Stimulated activated CD8-positive, alpha-beta memory T cell treated with anti-CD3 and anti-CD28 coated beads, Interleukin-12 subunit alpha, Interleukin-12 subunit beta, amount 100 ng/mL, for 24 hours (primary cell): Measurements from ENCODE around the gene CBFB.
"Not testable (repeated sequence)": the region's sequence is repeated elsewhere in the genome, so short reads cannot be mapped to it uniquely, and the experiment has no call there.

Experiments used
- DNase-seq: peaks from one replicate; pipeline ENCODE4 v3.0.0-alpha.2; 2020; ENCODE audit errors: extremely low read depth

CBFB gene

GRCh38 chr16:67041520-67041919, 12.6 kb downstream of the CBFB start:
- not testable (repeated sequence) for DNase-seq

GRCh38 chr16:67043420-67043819, 14.5 kb downstream of the CBFB start:
- DNase-seq, result no peak

- DNase-seq, result no peak
These were observed 21.8 kb downstream of the CBFB start for GRCh38 chr16:67050796-67051195.

DNA sequence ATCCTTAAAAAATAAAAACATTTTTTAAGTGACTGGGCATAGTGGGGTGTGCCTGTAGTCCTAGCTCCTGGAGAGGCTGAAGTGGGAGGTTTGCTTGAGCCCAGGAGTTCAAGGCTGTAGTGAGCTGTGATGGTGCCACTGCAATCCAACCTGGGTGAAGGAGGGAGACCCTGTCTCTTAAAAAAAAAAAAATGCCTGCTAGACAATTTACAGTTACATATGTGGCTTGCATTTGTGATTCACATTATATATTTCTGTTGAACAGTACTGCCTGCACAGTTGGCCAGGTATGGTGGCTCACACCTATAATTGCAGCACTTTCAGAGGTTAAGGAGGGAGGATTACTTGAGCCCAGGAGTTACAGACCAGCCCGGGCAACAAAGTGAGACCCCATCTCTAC, 23.4 kb downstream of the CBFB start:
- DNase-seq, result no peak

- DNase-seq, result no peak
These were observed 24.9 kb downstream of the CBFB start for GRCh38 chr16:67053767-67054334.

DNA sequence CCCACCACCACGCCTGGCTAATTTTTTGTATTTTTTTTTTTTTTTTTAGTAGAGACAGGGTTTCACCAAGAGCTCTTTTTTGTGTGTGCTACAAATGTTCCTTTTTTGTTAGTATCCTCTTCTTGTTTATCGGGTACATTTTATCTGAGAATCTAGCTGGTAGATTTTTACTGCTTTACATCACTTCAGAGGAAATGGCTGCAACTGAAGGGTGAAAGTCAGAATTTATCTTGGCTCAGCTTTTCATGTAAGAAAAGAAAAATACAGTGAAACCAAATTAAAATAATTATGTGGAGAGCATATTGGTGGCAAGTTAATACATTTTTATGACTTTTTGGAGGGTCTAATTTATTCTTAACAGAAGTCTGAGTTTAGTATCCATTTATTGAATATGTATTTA, 26.0 kb downstream of the CBFB start:
- no peak for DNase-seq

DNA sequence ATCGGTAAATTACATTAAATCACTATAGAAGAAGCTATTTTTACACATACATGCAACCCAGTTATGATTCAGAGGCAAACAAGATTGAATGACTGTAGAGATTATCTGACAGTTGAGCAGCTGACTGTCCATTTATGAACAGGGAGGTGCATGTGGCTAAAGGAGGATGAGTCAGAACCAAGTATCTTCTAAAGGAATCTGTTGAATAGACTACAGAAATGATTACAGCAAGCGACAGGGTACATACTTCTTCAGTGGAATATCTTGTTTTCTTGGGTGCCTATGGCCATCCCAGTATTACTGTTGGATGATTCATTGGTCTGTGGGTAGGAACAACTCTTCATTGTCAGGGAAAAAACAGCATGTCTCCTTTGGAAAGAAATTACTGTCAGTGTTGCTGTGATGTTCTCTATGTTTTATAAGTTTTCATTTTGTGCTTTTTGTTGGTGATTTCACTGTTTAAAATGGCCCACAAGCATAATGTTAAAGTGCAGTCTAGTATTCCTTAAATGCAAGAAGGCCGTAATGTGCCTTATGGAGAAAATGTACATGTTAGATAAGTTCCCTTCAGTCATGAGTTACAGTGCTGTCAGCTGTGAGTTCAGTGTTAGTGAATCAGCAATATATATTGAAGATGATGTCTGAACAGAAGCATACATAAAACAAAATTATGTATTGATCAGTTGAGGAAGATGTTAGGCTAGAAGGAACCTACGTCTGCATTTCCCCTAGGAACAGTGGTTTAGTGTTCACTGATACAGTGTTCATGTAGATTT, 27.0 kb downstream of the CBFB start:
- DNase-seq, result no peak

DNA sequence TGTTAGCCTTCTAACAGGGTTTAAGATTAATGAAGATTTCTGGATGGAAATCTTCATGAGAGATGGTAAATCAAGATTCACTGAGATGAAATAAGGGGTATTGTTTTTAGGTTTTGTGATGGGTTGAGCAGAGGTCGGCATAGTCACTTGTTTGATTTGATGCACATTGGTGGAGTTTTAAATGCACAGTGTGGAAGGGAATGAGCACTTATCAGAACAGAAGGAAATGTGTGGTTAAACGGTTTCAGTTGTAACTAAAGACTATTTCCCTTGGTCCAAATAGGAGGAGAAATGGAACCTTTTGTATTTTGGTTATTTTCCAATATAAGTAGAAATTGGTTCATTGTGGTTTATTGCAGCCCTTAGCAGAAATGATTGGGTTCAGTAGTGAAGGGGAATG, 34.1 kb downstream of the CBFB start:
- DNase-seq, result no peak

GRCh38 chr16:67068212-67068753, 39.3 kb downstream of the CBFB start:
- no peak for DNase-seq

DNA sequence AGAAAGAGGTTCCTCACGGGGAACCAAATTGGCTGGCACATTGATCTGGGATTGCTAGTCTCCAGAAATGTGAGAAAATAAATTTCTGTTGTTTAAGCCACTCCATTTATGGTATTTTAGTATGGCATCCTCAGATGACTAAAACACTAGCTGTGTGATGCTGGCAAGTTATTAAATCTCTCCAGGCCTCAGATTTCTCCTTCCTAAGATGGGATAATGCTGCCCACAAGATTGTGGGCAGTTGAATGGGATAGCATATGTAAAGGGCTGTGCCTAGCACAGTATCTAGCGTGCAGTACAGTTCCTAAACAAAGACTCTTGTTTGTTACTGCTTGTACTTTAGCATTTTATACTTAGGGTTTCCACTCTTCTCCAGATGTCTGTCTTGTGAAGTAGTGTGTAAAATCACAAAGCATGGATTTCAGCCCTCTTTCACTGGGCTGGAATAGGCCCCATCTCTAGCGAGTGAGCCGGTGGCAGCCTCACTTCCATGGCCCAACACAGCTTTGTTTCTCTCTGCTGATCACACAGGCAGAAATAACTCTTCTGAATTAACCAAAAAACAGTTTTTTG, 42.6 kb downstream of the CBFB start:
- no peak for DNase-seq

- no peak for DNase-seq
These were observed 46.4 kb downstream of the CBFB start for GRCh38 chr16:67075331-67075730.

DNA sequence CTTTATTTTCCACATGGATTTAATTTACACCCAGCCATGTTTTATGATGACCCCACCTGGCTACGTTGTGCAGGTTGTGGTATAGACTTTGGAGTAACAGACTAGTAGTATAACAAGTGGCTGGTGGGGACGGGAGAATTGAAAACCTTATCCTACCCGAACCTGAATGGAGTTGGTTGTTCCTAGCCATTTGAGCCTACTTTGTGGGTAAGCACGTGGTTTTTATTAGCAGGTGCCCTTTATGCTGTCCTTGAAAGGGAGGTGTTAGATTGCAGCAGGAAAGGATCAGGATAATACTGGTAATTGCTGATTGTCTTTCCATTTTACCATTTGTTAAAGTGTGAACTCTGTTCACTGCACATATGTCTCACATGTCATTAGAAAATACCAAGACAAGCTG, 48.9 kb downstream of the CBFB start:
- DNase-seq, result no peak

GRCh38 chr16:67082100-67082499, 53.2 kb downstream of the CBFB start:
- DNase-seq, result no peak

DNA sequence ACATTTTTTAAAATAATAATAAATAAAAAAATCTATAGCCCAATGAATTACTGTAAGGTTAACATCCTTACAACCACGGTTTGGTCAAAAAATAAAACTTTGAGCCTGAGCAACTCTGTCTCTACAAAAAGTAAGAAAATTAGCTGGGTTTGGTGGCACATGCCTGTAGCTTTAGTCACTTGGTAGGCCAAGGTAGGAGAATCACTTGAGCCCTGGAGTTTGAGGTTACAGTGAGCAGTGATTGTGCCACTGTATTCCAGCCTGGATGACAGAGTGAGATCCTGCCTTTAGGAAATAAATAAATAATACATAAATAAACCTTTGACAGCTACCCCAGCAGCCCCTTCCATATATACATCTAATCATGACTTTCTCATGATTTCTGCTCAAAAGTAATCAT, 53.9 kb downstream of the CBFB start:
- no peak for DNase-seq

DNA sequence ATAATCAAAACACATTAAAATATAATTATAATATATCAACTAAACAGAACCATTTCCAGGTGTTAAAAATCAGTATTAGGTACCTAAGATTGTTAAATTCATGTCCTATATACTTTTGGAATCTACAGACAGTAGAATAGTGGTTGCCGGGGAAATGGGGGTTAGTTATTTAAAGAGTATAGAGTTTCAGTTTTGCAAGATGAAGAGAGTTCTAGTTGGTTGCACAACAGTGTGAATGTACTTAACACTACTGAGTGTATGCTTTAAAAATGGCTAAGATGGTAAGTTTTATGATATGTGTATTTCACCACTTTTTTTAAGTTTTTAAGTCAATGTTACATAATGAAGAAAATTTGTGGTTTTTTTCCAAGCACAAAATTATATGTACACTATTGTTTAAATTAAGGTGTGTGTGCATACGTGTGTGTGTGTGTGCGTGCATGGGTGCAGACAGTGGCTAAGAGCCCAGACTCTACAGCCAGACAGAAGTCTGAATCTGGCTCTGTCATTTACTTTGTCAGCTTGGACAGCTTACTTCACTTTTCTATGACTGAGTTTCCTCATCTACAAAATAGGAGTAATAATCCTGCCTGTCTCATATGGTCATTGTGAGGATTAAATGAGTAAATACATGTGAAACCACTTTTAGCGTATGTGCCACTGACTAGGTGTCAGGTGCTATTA, 55.5 kb downstream of the CBFB start:
- DNase-seq, result no peak

DNA sequence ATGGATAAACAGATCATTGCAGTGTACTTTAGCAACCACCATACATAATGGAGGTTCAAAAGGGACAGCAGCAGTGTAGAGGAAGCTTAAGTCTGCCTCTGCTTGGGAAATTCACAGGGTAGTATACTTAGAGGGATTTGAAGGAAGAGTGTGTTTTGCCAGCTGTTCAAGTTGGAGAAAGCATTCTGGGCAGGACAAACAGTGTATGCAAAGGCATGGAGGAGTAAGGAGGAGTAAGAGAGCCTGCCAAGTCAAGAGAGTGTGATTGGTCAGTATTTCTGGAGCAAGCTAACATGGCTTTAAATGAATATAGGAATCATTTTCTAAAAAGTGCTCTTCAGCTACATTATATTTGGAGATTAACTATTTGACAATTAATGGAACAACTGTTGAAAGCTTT, 57.9 kb downstream of the CBFB start:
- no peak for DNase-seq

- DNase-seq, result no peak
These were observed 58.3 kb downstream of the CBFB start for GRCh38 chr16:67087291-67087690.

GRCh38 chr16:67087803-67088202, 58.9 kb downstream of the CBFB start:
- DNase-seq, result no peak

DNA sequence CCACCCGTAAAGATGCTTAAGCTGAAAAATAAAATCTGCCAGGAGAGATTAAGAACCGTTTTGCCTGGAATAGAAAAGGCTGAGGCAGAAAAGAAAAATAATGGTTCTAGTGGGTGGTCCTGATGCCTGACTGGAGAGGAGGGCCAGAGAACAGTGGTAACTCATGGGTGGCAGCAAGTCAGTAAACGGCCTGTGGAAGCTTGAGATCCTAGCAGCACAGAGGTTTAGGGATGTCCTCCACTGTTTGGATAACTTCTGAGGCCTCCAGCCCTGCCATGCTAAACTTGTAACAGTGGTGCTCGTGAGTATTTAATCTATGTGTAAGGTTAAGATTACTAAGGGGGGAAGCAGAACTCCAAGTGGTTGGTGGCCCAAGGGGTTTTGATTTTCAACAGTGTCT, 59.6 kb downstream of the CBFB start:
- no peak for DNase-seq

GRCh38 chr16:67089101-67089500, 60.2 kb downstream of the CBFB start:
- no peak for DNase-seq

DNA sequence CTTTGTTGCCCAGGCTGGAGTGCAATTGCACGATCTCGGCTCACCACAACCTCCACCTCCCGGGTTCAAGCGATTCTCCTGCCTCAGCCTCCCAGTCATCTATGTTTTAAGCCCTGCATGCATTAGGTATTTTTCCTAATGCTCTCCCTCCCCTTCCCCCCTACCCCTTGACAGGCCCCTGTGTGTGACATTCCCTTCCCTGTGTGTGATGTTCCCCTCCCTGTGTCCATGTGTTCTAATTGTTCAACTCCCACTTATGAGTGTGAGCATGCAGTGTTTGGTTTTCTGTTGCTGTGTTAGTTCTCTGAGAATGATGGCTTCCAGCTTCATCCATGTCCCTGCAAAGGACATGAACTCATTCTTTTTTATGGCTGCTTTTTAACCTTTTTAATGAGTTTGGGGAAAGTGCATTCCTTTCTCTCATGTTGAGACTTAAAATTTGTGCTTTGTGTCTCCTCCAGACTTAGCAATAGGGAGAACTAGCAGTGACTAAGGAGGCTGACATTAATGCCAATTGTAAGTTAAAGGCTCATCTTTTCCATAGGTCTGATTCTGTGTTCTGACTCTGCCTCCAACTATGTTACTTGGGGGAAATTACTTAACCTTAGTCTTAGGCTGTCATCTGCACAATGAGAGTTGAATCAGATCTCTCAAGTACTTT, 63.1 kb downstream of the CBFB start:
- DNase-seq, result no peak

DNA sequence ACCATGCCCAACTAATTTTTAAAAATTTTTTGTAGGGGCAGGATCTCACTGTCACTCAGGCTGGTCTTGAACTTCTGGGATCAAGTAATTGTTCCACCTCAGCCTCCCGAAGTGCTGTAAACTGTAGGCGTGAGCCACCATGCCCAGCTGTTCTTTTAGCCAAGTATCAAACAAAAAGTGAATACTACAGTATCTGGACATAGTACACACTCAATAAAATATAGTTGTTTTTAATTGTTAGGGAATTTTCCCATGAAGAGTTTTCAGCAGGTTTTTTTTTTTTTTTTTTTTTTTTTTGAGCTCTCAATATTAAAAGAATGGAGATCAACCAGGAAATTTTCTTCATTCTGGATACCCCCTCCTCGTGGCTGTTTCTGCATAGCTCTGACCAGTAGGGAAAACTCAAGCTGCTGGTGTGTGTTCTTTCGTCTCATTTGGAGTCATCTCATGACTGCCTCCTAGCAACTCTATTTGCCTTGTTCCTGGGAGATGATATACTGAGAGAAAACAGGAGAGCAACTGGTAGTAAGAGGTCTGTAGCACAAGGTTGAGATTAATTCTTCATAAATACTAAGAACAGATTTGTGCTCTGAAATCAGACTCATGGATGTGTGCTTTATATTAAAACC, 64.3 kb downstream of the CBFB start:
- DNase-seq, result no peak
